CD4-positive, alpha-beta T cell treated with Interleukin-10 for 1 hour (primary cell): ENCODE data around the gene POLR2F.
"Not testable (repeated sequence)": the region's sequence is repeated elsewhere in the genome, so short reads cannot be mapped to it uniquely, and the experiment has no call there.

Source experiments
- DNase-seq: peaks from one replicate; pipeline ENCODE4 v3.0.0-alpha.2; 2020

The POLR2F gene

DNA sequence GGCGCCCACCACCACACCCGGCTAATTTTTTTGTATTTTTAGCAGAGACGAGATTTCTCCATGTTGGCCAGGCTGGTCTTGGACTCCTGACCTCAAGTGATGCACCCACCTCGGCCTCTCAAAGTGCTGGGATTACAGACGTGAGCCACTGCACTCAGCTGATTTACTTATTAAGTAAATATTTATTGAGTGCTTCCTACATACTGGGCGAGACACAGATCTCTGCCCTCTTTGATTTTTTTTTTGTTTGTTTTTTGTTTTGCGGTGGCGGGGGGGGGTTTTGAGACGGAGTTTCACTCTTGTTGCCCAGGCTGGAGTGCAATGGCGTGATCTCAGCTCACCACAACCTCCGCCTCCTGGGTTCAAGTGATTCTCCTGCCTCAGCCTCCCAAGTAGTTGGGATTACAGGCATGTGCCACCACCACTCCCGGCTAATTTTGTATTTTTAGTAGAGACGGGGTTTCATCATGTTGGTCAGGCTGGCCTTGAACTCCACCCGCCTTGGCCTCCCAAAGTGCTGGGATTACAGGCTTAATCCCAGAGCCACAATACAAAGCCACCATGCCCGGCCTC lies 2.4 kb downstream of the POLR2F start:
- DNase-seq = not testable (repeated sequence)

DNA sequence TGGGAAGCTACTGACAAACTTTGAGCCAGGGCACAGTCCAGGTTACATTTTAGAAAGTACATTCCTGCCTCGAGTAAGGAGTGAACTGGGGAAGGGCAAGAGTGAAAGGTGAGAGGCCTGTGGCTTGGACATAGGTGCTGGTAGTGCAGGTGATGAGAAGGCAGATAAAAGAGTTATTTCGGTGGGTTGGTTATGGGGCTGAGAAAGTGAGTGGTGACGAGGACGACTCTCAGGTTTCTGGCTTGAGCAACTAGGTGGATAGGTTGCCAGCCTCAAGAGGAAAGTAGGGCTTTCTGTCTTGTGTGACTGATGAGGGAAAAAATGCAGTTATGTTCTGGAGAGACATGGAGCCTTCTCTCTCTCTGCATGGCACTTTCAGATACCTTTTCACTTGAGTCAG lies 3.7 kb downstream of the POLR2F start:
- DNase-seq = no peak

DNA sequence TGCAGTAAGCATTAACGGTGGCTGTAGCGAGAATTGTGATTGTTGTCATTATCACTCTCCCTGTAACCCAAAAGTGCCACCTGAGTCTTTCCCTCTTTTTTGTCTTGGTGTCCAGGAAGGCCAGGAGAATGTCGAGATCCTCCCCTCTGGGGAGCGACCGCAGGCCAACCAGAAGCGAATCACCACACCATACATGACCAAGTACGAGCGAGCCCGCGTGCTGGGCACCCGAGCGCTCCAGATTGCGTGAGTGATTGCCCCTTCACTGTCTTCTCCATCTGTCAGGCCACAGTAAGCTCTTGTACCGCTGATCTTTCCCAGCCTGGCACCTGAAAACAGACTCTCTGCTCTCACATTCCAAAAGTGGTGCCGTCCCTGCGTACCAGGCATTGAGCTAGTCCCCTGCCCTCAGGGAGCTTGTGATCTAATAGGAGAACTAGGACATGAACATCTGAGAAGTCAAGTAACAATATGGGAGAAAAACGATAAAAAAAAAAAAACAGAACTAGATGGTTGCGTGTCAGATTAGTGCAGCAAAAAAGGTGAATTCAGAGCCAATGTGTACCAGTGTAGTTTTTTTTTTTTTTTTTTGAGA lies 5.8 kb downstream of the POLR2F start:
- DNase-seq = no peak

DNA sequence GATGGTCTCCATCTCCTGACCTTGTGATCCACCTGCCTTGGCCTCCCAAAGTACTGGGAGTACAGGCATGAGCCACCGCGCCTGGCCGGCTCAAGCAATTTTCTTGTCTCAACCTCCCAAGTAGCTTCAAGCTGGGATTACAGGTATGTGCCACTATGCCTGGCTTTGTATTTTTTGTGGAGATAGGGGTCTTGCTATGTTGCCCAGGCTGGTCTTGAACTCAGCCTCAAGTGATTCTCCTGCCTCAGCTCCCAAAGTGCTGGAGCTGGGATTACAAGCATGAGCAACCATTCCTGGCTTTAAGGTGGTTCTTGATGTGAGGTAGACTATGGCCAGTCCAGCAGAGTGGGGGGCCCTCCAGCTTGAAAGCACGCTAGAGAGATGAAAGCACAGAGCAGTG lies 7.6 kb downstream of the POLR2F start:
- DNase-seq = no peak

DNA sequence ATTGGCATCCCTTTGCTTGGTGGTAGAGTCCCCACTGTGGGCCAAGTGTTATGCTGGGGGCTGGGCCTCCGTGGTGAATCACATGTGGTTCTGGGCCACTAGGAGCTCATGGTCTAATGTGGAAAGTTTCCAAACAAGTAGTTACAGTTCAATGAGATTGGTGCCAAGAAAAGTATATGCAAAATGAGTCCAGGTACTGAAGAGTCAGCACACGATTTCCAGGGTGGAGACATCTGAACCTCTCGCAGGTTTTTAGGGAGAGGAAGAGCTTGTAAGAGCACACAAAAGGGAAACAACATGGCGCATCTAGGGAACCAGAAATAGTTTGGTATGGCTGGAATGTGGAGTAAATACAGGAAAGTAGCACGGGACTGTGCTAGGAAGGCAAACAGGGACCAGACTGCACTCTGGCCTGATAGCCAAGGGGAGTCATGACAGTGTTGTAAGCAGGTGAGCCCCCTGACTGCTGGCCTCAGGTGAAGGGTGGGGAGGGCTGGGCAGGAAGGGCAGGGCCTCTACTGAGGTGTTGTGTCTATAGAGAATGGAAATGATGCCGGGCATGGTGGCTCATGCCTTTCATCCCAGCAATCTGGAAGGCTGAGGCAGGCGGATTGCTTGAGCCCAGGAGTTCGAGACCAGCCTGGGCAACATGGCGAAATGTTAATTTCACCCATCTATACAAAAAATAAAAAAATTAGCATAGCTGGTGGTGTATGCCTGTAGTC lies 12.6 kb downstream of the POLR2F start:
- DNase-seq = no peak

DNA sequence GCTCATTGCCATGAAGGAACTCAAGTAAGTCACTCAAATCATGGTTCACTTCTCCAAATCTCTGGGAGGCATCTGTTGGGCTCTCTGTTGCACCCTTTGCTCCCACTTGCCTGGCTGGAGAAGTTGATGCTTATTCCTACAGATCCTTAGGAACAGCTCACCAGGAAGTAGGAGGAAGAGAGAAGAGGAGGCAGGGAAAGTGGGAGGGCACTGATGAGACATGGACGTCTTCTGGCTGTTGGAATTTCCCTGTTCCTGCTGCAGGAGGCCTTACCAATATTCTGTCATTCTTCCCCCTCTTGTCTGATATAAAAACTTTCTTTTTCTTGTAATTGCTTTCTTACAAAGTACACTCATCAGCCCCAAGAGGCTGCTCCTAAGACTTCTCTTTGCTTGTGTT lies 13.6 kb downstream of the POLR2F start:
- no peak for DNase-seq

DNA sequence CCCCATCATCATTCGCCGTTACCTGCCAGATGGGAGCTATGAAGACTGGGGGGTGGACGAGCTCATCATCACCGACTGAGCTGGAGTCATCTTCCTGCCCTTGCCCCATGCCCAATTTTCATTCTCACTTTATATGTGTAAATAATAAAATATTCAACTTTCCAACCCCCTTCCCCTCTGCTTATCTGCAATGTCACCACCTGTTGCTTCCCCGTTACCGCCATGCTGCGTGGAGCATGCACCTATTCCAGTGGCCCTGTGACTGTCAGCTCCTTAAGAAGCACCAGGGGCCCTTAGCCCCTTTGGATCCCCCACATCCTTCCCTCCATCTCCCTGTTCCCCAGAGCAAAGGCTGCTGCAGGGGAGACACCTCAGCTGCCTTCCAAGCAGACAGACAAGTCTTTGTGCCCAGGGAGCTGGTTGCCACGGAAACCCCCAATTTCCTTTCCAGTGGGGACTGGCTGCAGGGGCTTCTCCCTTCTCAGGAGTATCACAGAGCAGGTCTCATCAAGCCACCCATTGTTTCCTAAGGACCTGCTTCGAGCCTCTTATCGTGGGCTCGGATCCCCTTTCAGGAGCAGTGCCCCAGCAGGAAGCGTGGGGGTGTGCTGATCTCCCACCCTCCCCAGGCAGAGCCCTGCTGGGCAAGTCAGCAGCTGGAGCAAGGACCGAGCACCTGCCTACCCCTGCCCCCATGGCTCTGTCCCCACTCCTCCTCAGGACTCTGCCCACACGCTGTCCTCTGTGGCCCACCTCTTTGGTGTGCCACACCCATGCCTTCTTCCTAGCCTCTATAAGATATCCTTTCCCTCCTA lies 14.3 kb downstream of the POLR2F start:
- no peak for DNase-seq

DNA sequence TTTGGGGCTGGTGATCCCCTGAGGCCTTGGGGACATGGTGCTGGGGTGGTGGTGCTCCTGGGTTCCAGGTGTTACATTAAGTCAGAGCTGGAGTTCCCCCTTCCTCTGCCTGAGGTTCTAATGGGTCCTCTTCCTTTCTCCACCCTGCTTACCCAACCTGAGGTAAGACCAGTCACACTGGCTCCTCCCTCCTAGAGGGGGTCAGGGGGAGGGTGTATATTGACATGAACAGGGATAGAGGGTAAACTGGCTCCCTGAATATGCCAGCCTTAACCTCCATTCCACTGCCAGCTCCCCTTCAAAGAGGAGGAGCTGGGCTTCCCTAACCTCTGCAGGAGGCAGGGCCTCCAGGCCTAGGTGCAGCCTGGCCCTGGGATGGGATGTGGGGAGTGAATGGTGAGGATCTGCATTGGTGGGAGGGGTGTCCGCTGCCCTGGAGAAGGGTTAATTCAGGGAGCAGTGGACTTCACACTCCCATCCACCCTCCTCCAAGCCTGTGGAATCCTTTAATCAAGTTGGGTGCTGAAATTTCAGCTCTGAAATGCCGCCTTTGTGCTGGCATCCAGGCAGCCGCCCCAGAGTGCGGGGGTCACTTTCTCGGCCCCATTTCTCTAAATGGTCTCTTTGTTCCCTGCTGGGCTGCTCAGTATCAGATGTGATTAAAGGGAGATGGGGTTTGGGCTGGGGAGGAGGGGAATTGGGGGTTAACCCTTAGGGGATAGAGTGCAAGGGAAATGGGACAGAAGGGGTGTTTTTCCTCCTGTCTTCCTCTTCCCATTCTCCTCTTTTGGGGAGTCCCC lies 15.2 kb downstream of the POLR2F start:
- DNase-seq = no peak

DNA sequence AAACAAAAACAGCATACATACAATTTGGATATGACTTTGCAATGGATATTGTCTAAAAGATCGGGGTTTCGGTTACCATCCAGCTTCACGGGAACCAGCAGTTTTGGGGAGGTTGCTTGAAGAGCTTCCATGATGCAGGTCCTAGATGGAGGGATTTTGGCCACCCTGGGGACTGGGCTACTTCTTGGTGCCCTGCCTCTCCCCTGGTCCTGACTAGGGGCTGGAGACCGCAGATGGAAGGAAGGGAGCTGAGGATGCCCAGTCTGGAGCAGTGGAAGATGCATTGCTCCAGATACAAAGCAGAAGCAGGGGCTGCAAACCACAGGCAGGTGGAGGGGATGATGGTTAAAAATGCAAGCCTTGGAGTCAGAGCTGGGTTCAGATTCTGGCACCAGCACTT lies 17.4 kb downstream of the POLR2F start:
- no peak for DNase-seq

DNA sequence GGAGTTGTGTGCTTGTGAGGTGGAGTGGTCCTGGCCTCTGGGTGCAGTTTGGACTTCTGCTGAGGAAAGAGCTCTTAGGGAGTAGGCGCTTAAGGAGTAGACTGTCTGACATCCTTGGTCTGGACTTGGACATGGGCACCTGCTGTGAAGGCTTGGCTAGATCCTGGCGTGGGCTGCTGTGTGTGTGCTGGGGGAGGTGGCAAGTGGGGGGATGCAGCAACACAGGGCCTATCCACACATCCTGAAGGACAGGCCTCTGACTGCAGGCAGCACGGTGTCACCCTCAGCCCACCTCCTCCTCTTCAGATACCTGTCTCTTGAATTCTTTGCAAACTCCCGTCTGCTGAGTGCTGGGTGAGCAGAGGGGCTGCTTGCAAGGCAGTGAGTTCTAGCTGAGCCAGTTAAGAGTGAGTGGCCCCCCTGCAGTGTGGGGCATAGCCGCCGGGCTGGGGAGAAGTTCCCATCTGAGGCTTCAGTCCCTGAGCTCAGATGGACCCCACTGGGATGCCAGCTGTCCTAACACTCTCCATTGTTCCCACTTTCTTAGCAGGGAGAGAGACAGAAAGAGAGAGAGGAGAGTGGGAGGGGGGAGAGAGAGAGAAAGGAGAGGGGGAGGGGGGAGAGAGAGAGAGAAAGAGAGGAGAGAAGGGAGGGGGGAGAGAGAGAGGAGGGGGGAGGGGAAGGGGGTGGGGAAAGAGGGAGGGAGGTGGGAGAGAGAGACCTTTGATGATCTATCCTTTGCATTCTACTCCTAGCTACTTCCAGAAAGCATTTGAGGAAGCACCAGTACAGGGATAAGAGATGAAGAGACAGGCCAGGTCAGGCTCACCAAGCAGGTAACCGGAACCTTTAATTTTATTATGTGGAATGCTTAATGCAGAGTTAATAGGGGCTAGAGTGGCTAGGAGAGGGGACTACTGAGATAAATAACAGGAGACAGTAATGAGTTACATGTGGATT lies 18.3 kb downstream of the POLR2F start:
- no peak for DNase-seq

DNA sequence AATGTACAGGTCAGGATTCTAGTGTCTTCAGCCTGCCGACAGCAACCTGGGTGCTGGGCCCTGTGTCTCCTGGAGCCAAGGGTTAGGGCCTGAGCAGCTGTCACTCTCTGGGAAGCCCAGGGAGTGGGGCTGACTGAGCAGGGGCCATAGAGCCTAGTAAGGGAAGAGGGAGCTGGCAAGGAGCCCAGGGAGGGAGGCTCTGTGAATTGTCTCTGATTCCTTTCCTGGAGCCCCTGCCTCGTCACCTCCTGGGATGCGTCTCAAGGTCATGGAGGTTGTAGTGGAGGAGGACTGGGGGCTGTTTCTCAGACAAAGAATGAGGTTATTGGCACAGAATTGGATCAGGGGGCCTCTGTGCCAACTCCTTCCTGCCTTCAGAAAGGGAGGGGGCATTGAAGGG lies 19.0 kb downstream of the POLR2F start:
- DNase-seq = no peak

DNA sequence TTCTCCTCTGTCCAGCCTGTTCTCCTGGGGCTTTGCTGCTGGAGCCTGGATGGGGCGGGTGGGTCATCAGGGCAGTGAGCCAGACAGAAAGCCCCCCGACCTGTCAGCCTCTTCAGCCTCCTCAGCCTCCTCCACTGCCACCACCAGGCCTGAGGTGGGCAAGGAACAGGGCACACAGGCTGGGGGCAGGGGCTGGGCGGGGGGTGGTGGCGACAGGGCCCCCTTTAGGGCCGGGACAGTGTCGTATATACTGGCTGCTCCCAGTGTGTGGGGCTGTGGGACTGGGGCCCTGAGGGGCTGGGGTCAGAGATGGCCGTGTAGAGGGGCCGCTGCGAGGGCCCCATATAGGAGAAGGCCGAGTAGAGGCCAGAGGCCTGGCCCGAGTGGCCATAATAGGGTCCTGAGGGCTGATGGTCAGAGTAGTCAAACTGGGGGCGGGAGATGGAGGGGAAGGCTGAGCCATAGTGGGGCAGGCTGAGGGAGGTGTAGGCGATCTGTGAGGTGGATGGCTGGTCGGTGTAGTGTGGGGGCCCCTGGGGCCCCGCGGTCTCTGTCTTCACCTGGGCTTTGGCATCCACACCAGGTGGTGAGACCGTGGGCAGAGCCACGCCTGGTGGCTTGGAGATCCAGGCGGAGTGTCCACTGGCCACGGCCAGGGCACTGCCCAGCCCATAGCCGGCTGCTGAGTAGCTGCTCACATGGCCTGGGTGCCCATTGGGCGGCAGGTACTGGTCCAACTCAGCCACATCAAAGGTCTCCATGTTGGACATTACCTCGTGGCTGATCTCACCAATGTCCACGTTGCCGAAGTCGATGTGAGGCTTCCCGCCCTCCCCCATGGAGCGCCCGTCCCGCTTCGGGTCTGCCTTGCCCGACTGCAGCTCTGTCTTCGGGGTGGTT lies 20.0 kb downstream of the POLR2F start:
- DNase-seq = no peak

DNA sequence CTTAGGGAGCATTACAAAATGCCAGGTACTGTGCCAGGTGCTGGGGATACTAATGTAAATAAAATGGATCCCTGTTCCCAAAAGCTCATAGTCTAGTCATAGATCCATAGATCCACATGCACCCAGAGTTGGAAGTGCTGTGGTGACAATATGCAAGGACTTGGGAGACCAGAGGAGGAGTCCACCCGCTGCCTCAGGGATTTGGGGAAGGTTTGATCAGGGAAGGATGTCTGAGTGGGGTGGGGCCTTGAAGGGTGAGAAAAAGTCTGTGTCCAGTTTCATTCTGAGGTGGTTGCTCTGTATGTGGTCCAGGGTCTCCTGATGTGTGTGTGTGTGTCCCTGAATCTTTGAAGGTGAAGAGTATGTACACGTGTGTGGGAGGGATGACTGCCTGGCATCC lies 21.7 kb downstream of the POLR2F start:
- DNase-seq = no peak

DNA sequence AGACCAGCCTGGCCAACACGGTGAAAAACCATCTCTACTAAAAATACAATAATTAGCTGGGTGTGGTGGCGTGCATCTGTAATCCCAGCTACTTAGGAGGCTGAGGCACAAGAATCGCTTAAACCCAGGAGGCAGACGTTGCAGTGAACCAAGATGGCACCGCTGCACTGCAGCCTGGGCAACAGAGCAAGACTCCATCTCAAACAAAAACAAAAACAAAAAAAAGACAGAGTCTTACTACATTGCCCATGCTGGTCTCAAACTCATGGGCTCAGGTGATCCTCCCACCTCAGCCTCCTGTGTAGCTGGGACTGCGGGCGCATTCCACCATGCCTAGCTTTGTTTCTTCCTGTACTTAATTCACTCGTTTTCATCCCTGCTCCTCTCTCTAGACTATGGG lies 22.5 kb downstream of the POLR2F start:
- not testable (repeated sequence) for DNase-seq

DNA sequence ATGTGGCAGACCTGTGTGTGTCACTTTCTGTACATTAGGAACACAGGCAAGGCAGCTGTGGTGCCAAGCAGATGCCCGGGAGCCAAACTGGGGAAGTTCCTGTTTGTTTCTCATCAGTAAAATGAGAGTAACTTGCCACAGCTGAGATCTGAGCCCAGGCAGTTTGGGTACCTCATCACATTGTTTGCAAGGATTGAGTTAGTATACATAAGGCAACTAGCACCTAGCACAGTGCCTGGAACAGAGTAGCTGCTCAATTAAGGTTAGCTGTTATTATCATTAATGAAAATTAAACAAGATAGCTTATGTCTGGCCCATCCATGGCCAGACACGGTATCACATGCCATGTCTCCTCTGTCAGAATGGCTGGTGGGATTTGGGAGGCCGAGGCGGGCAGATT lies 23.0 kb downstream of the POLR2F start:
- DNase-seq = no peak

DNA sequence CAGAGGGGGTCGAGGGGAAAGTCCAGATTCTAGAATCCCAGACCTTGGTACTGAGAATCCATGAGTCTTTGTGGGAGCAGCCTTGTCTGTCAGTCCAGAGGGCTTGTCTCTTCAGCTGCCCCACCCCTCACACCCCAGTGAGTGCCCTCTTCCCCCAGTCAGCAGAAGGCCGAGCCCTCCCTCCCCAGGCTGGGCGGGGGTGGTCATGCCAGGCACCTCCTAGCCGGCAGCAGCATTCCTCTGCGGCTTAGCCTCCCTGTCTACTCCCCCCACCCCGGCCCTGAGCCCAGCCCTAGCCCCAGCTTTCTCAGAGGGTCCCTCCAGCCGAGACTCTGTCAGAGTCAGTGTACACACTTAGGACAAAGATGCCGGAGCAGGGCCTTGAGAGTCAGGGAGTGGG lies 26.3 kb downstream of the POLR2F start:
- no peak for DNase-seq

DNA sequence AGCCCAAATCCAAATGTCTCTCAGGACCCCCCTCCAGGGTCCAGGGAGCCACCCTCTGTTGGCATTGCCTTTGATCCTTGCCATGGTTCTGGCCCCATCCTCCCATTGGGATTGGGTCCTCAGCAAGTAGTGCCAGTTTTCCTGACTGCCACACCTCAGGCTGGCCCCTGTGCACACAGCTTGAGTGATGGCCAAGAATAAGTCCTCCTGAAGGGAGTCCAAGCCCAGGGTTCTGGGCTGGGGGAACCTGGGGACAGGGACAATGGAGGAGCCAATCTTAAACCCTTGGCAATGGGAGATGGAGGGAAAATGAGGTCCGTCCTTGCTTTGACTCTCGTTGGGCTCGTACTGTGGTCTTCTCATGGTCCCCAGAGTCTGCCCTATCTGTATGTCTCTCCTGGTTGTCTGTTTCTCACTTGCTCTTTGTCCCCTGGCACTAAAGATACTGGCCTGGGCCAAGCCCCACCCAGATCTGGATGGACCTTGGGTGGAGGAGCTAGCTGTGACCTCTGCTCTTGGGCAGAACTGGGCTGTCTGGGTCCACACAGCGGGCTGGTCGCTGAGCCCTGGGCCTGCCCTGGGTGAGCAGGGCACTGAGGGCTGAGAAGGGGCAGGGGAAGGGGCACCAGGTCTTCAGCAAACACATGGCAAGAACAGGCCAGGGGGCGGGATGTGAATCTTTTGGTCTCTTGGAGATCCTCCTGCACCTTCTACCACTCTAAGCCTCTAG lies 27.9 kb downstream of the POLR2F start:
- no peak for DNase-seq

DNA sequence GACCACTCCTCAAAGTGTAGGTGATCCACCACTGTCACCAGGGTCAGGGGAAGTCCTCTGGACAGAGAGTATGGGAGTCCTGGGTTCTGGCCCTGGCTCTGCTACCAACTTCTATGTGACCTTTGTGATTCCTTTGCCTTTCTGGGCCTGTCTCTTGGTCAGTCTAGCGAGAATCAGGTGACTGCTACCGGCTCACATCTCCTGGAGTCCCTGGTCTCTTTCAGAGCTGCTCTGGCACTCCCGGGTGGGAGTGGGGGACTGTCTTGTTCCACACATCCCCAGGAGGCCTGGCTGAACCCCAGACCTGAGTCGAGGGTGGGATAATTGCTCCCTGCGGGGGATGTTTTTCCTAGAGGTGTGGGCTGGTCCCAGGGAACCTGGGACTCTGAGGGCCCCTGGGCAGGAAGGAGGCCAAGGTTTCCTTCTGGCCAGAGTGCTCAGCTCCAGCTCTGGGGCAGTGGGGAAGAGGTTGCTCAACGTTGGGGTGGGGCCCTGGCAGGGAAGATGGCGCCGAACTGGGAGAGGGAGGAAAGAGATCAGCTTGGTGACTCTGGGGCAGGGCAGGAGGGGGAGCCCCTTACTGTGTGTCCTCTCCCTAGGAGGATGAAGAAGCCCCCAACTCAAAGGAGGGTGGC lies 28.8 kb downstream of the POLR2F start:
- DNase-seq = no peak
